K562 (cell line): ENCODE measurements around the gene MED31. TPM values are rescaled to one million over a fixed set of nuclear protein-coding genes. Genes with fewer than 3 reads are reported as not detected.
A peak's percentile ranks its signal among the peaks of the same experiment; 100 is the strongest.

ENCODE experiments used
- ATAC-seq: fragments of 200-7000 bp; cut with Tn5 transposase; 3 replicates; pipeline ENCODE4 v1.9.1; 2020; ENCODE audit warnings: moderate library complexity
- BruUV-seq: library from RNA; stranded (reverse); fragments of 400-500 nt; replicated peaks from 2 replicates; lab custom pipeline; 2021; lab: Mats Ljungman, UMichigan
- CTCF ChIA-PET: fragments of 300-600 bp; formaldehyde crosslinking; extraction: SDS; loops from one replicate; lab custom pipeline; 2021; ENCODE audit warnings: low intra/inter-chr PET ratio; lab: Yijun Ruan, JAX
- POLR2A ChIA-PET: fragments of 300-600, 350-650 bp; sonication (Branson Sonifier 250); formaldehyde crosslinking; extraction: SDS; loops from one replicate; lab custom pipeline; 2021; ENCODE audit warnings: antibody characterized with exemption, inconsistent platforms; lab: Yijun Ruan, JAX
- DNase-seq, 4 experiments: peaks; one replicate each; pipeline versions ENCODE4 v3.0.0 to v3.0.0-alpha.2; 2011 to 2018; ENCODE audit warnings: low spot score in 3 of 4, mixed read lengths in 3 of 4; ENCODE audit errors: extremely low read depth in 1 of 4
- FAIRE-seq: peaks from 2 replicates; lab custom pipeline; 2011; peaks lifted over from hg19 to GRCh38; lab: Jason Lieb, UNC
- H2AFZ ChIP-seq: 2 replicates; pipeline ENCODE4 v1.6.0; 2011; ENCODE audit warnings: low read depth, low read length, control low read depth, inconsistent platforms
- H3K27ac ChIP-seq: fragments of 200-600 bp; 3 replicates; pipeline ENCODE4 v1.8.0; 2011; ENCODE audit warnings: low read depth, mild to moderate bottlenecking, control low read depth, inconsistent platforms, low read length, moderate library complexity, mixed read lengths; ENCODE audit errors: extremely low read depth
- H3K27me3 ChIP-seq, 2 experiments: fragments of 300-600 bp in 1 of 2; 2 replicates in 1 of 2; 3 replicates in 1 of 2; pipeline versions ENCODE4 v1.6.0 to v1.8.0; 2011; ENCODE audit warnings: inconsistent platforms in 2 of 2, low read length in 2 of 2, mild to moderate bottlenecking in 1 of 2, mixed read lengths in 1 of 2, moderate library complexity in 1 of 2; ENCODE audit not compliant: control insufficient read depth in 2 of 2, insufficient read depth in 2 of 2
- H3K36me3 ChIP-seq: fragments of 300-600 bp; 3 replicates; pipeline ENCODE4 v1.8.0; 2011; ENCODE audit warnings: mild to moderate bottlenecking, low read length, inconsistent platforms; ENCODE audit not compliant: control insufficient read depth, insufficient read depth
- H3K4me1 ChIP-seq, 2 experiments: fragments of 200-600 bp in 1 of 2; replicated peaks in 1 of 2; 2 replicates in 1 of 2; 3 replicates in 1 of 2; pipeline versions ENCODE4 v1.5.1 to v1.8.0; 2011; ENCODE audit warnings: inconsistent platforms in 2 of 2, low read length in 2 of 2, mild to moderate bottlenecking in 1 of 2, mixed read lengths in 1 of 2, moderate library complexity in 1 of 2; ENCODE audit not compliant: control insufficient read depth in 2 of 2, insufficient read depth in 2 of 2
- H3K4me2 ChIP-seq: 2 replicates; pipeline ENCODE4 v1.6.1; 2011; ENCODE audit warnings: low read length, control low read depth, inconsistent platforms, mixed read lengths; ENCODE audit not compliant: insufficient read depth
- H3K4me3 ChIP-seq: fragments of 200-600 bp; sonication (generic), shearing (Covaris generic); 2 replicates; pipeline ENCODE4 v1.5.1; 2016; ENCODE audit warnings: control low read depth, inconsistent platforms
- H3K79me2 ChIP-seq: fragments of 200-600 bp; 3 replicates; pipeline ENCODE4 v1.8.0; 2011; ENCODE audit warnings: low read length, inconsistent platforms; ENCODE audit not compliant: control insufficient read depth, insufficient read depth
- H3K9ac ChIP-seq, 2 experiments: 2 replicates each; pipeline versions ENCODE4 v1.6.0 to v1.6.1; 2011; ENCODE audit warnings: low read depth in 2 of 2, low read length in 2 of 2, control low read depth in 1 of 2, inconsistent platforms in 1 of 2, mild to moderate bottlenecking in 1 of 2, mixed read lengths in 1 of 2; ENCODE audit not compliant: insufficient read depth in 1 of 2
- H3K9me1 ChIP-seq: one replicate; pipeline ENCODE4 v1.6.0; 2011; ENCODE audit warnings: inconsistent platforms, mild to moderate bottlenecking, low read length, moderate library complexity; ENCODE audit not compliant: control insufficient read depth, insufficient read depth
- H3K9me3 ChIP-seq: replicated peaks from 2 replicates; pipeline ENCODE4 v1.5.1; 2011; ENCODE audit warnings: low read depth, low read length, inconsistent platforms; ENCODE audit not compliant: control insufficient read depth, insufficient read depth
- H4K20me1 ChIP-seq: replicated peaks from 2 replicates; pipeline ENCODE4 v1.6.1; 2011; ENCODE audit warnings: low read length, inconsistent platforms, mixed read lengths; ENCODE audit not compliant: control insufficient read depth, insufficient read depth
- ARID4B ChIP-seq: sonication (generic); formaldehyde crosslinking; IDR thresholded peaks from 2 replicates; pipeline ENCODE4 v1.8.0; 2022; ENCODE audit warnings: mild to moderate bottlenecking, missing genetic modification reagents
- CCAR2 ChIP-seq: fragments of 200-400 bp; formaldehyde crosslinking; IDR thresholded peaks from 2 replicates; pipeline ENCODE4 v1.6.1; 2017; ENCODE audit warnings: mild to moderate bottlenecking, low read depth, low read length
- FOXA3 ChIP-seq, 2 experiments: fragments of 450-650 bp in 1 of 2; sonication (generic) in 1 of 2; formaldehyde crosslinking; IDR thresholded peaks in 1 of 2; conservative IDR thresholded peaks in 1 of 2; 2 replicates each; pipeline versions ENCODE4 v1.4.0 to v1.8.0; 2020 to 2022; ENCODE audit warnings: mild to moderate bottlenecking in 2 of 2, missing genetic modification reagents in 1 of 2
- HDAC6 ChIP-seq: IDR thresholded peaks from 2 replicates; pipeline ENCODE4 v1.6.1; 2012; ENCODE audit warnings: low read depth, mild to moderate bottlenecking, control low read depth, inconsistent platforms, low read length, moderate library complexity
- HMGN3 ChIP-seq: IDR thresholded peaks from 2 replicates; pipeline ENCODE4 v1.6.1; 2011; ENCODE audit warnings: borderline replicate concordance, low read depth, mild to moderate bottlenecking, mixed read lengths, low read length; ENCODE audit not compliant: insufficient read length; ENCODE audit errors: extremely low read depth
- KLF13 ChIP-seq: fragments of 450-650 bp; IDR thresholded peaks from 2 replicates; pipeline ENCODE4 v1.6.1; 2016; ENCODE audit warnings: missing genetic modification characterization, low read depth, mild to moderate bottlenecking, missing compliant biosample characterization, moderate library complexity, borderline replicate concordance
- MAFF ChIP-seq: IDR thresholded peaks from 2 replicates; pipeline ENCODE4 v1.6.1; 2012; ENCODE audit warnings: low read length, improper control_type of control experiment
- MCM3 ChIP-seq: fragments of 450-650 bp; IDR thresholded peaks from 2 replicates; pipeline ENCODE4 v1.6.1; 2016
- MTA2 ChIP-seq: fragments of 450-650 bp; IDR thresholded peaks from 2 replicates; pipeline ENCODE4 v1.6.1; 2016; ENCODE audit warnings: low read depth
- NCOA4 ChIP-seq: fragments of 450-650 bp; IDR thresholded peaks from 2 replicates; pipeline ENCODE4 v1.6.1; 2018; ENCODE audit warnings: mild to moderate bottlenecking; ENCODE audit not compliant: partially characterized antibody
- PHB ChIP-seq: fragments of 250-450 bp; sonication (Bioruptor Pico); IDR thresholded peaks from 2 replicates; pipeline ENCODE4 v1.5.0; 2021
- PHB2 ChIP-seq: fragments of 450-650 bp; IDR thresholded peaks from 2 replicates; pipeline ENCODE4 v1.6.1; 2017; ENCODE audit warnings: low read depth
- SMARCE1 ChIP-seq: fragments of 450-650 bp; IDR thresholded peaks from 2 replicates; pipeline ENCODE4 v1.7.1; 2016; ENCODE audit warnings: mild to moderate bottlenecking
- STAT6 ChIP-seq: sonication (generic); formaldehyde crosslinking; IDR thresholded peaks from 2 replicates; pipeline ENCODE4 v1.8.1; 2023; ENCODE audit warnings: mild to moderate bottlenecking, missing genetic modification reagents
- ZC3H8 ChIP-seq: fragments of 450-650 bp; IDR thresholded peaks from 2 replicates; pipeline ENCODE4 v1.6.1; 2017
- ZNF263 ChIP-seq: sonication (generic); formaldehyde crosslinking; IDR thresholded peaks from 2 replicates; pipeline ENCODE4 v1.8.0; 2022; ENCODE audit warnings: mild to moderate bottlenecking, missing genetic modification reagents, borderline replicate concordance
- ZNF785 ChIP-seq: fragments of 250-450 bp; sonication (Bioruptor Pico); IDR thresholded peaks from 2 replicates; pipeline ENCODE4 v1.4.0; 2020; ENCODE audit warnings: mild to moderate bottlenecking
- WGBS: fragments of 100-300 bp; shearing (Covaris generic); methylation state at CpG from one replicate; pipeline ENCODE4 v1.1.6; 2016; ENCODE audit warnings: low coverage, mixed read lengths; ENCODE audit not compliant: insufficient coverage; ENCODE audit errors: missing lambda C conversion rate; 5-methylcytosine and 5-hydroxymethylcytosine counted together
- in situ Hi-C: fragments of 300-500 bp; cut with MboI; formaldehyde crosslinking; loops from 4 replicates; pipeline ENCODE4 v1.15.0; 2018; ENCODE audit warnings: inconsistent platforms, mixed read lengths
- intact Hi-C: fragments of 100-400 bp; cut with micrococcal nuclease; formaldehyde crosslinking; loops from 2 replicates; pipeline ENCODE4 v1.14.2; 2022
- polyA plus RNA-seq, 8 experiments: library from polyadenylated mRNA; depleted of rRNA in 4 of 8; stranded (reverse) in 5 of 8; unstranded in 3 of 8; fragments of >200 nt; fragmentation: Nextera tagmentation in 2 of 8; fragmentation: Illumina TruSeq in 1 of 8; extraction: Ambion mirVana in 2 of 8; extraction: Trizol in 1 of 8; gene quantifications; 2 replicates each; pipeline versions ENCODE4 v1.2.1 to v1.2.3, GENCODE V29; 2011 to 2014; ENCODE audit warnings: inconsistent platforms in 1 of 8, missing spikeins in 1 of 8
- total RNA-seq, 7 experiments: library from RNA; depleted of rRNA in 6 of 7; stranded (reverse); fragments of >200 nt in 6 of 7; fragmentation: Illumina TruSeq in 2 of 7; extraction: Trizol in 2 of 7; gene quantifications; 2 replicates each; pipeline versions ENCODE4 v1.2.1 to v1.2.3, GENCODE V29; 2011 to 2021; ENCODE audit warnings: low replicate concordance in 1 of 7

MED31 gene
- total and polyA plus RNA-seq, 9 of the 15 experiments (the other 6 are each of a cell fraction or from before 2014, with no cell fraction given) = 6.4 to 39.9 (median 14.6) TPM

- no peak for TF ChIP-seq NCOA4
- TF ChIP-seq STAT6 (CRISPR knock-in tag) = no peak
- TF ChIP-seq MTA2 = no peak
- no peak for TF ChIP-seq KLF13 (tag)
- TF ChIP-seq FOXA3 (CRISPR knock-in tag; conservative IDR thresholded peaks at IDR 0.05 in 1 of 2, IDR thresholded peaks at IDR 0.05 in 1 of 2) = peak in 1 of 2 experiments; percentile 35; a peak in 1 of 4 replicates
- no peak for TF ChIP-seq ZC3H8
- TF ChIP-seq SMARCE1 = peak; percentile 44; the same call in 1 of the 2 replicates
- TF ChIP-seq ZNF785 (CRISPR knock-in tag) = no peak
Observed at GRCh38 chr17:6599364-6599763, 52.0 kb downstream of the MED31 start (continued).

DNA sequence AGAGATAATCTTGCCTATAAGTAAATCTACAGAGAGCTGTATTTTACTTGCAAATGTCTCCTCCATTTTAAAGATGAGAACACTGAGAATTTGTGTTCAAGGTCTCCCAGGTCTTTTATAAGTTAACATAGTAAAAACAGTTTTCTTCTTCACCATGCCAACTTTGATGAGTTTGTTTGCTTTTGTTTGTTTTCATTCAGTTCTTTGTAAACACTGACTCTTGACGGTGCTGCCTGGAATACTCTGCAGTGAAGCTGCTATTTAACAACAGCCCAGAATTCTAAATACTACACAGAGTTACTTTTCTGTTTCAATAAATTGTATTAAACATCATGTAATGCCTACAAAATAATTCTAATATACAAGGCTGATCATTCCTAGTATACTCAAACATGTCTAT lies 53.7 kb downstream of the MED31 start:
- ChIA-PET CTCF (no interaction called here), POLR2A (interaction anchor here (1.1 kb wide), 2 partner anchors 9 to 42 kb away, joined by 3 to 6 read pairs; partner anchors contain the start of gene KIAA0753)
- H4K20me1 ChIP-seq = no peaks in the 10 kb centered on the region
- intact Hi-C loops = no loop called here
- FAIRE-seq = no peak
- H3K27me3 ChIP-seq = no peaks in the 10 kb centered on the region
- no peaks in the 10 kb centered on the region for H3K79me2 ChIP-seq
- H3K4me2 ChIP-seq = no peak overlapping the region
- in situ Hi-C loops = no loop called here
- no peak overlapping the region for H2AFZ ChIP-seq
- H3K9me1 ChIP-seq = no peaks in the 10 kb centered on the region
- H3K27ac ChIP-seq = no peak overlapping the region
- no peak overlapping the region for H3K4me3 ChIP-seq
- H3K9ac ChIP-seq = no peak overlapping the region
- no peak for DNase-seq
- peaks cover 51% of the 10 kb centered on the region for H3K36me3 ChIP-seq
- H3K4me1 ChIP-seq = peaks cover 0 to 12% of the 10 kb centered on the region in 2 experiments; a peak in 2 of 5 replicates
- WGBS = 100% methylated on average over 1 of the region's 1 CpG
- no TSS peak for BruUV-seq
- no peaks in the 10 kb centered on the region for H3K9me3 ChIP-seq
- no peak for ATAC-seq
- no peak for TF ChIP-seq MCM3
- TF ChIP-seq MAFF = no peak
- no peak for TF ChIP-seq PHB2
- no peak for TF ChIP-seq ARID4B (CRISPR knock-in tag)
- no peak for TF ChIP-seq CCAR2
- no peak for TF ChIP-seq ZNF263 (CRISPR knock-in tag)
- TF ChIP-seq HMGN3 = no peak
- no peak for TF ChIP-seq HDAC6
- TF ChIP-seq PHB (CRISPR knock-in tag) = no peak
